ENCODE measurements around the gene RBFOX1.

Gene RBFOX1

GRCh38 chr16:7422036-7422888 lies 89.6 kb downstream of the RBFOX1 start:
- DNase-seq = no peak

GRCh38 chr16:7423434-7424044 lies 90.9 kb downstream of the RBFOX1 start:
- no peak for DNase-seq

- DNase-seq = no peak
Measured at GRCh38 chr16:7426161-7426560, 93.5 kb downstream of the RBFOX1 start.

GRCh38 chr16:7431723-7432122 lies 99.1 kb downstream of the RBFOX1 start:
- DNase-seq = no peak

GRCh38 chr16:7436306-7436705 lies 103.7 kb downstream of the RBFOX1 start:
- no peak for DNase-seq

GRCh38 chr16:7437135-7437804 lies 104.6 kb downstream of the RBFOX1 start:
- DNase-seq = no peak

GRCh38 chr16:7437843-7438242 lies 105.2 kb downstream of the RBFOX1 start:
- no peak for DNase-seq

- DNase-seq = no peak
Measured at GRCh38 chr16:7438601-7439000, 106.0 kb downstream of the RBFOX1 start.

- DNase-seq = no peak
Measured at GRCh38 chr16:7439518-7439917, 106.9 kb downstream of the RBFOX1 start.

GRCh38 chr16:7440886-7441400 lies 108.3 kb downstream of the RBFOX1 start:
- no peak for DNase-seq

GRCh38 chr16:7442050-7442449 lies 109.4 kb downstream of the RBFOX1 start:
- DNase-seq = no peak

- no peak for DNase-seq
Measured at GRCh38 chr16:7443142-7443541, 110.5 kb downstream of the RBFOX1 start.

GRCh38 chr16:7443648-7444365 lies 111.2 kb downstream of the RBFOX1 start:
- no peak for DNase-seq

- no peak for DNase-seq
Measured at GRCh38 chr16:7449306-7449705, 116.7 kb downstream of the RBFOX1 start.

- no peak for DNase-seq
Measured at GRCh38 chr16:7449808-7450207, 117.2 kb downstream of the RBFOX1 start.

GRCh38 chr16:7450440-7450839 lies 117.8 kb downstream of the RBFOX1 start:
- DNase-seq = no peak

GRCh38 chr16:7452090-7452489 lies 119.4 kb downstream of the RBFOX1 start:
- no peak for DNase-seq

GRCh38 chr16:7456211-7456610 lies 123.6 kb downstream of the RBFOX1 start:
- no peak for DNase-seq

- DNase-seq = no peak
Measured at GRCh38 chr16:7458144-7458543, 125.5 kb downstream of the RBFOX1 start.

GRCh38 chr16:7470344-7470743 lies 137.7 kb downstream of the RBFOX1 start:
- no peak for DNase-seq

- no peak for DNase-seq
Measured at GRCh38 chr16:7471268-7471667, 138.6 kb downstream of the RBFOX1 start.

GRCh38 chr16:7482032-7482431 lies 149.4 kb downstream of the RBFOX1 start:
- DNase-seq = no peak
